SH-SY5Y (cell line): ENCODE measurements around the gene PUDP.

ENCODE experiments used
- GATA2 ChIP-seq: IDR thresholded peaks from 2 replicates; pipeline ENCODE4 v1.6.1; 2011; ENCODE audit warnings: mild to moderate bottlenecking, low read depth, low read length
- GATA3 ChIP-seq: IDR thresholded peaks from 2 replicates; pipeline ENCODE4 v1.6.1; 2011; ENCODE audit warnings: low read depth, mild to moderate bottlenecking, low read length, moderate library complexity

GRCh38 chrX:7170898-7171297 lies 22.9 kb upstream of the PUDP start:
- TF ChIP-seq GATA2 (no peak), GATA3 (no peak)
